ENCODE data around the gene CFAP141.
"Not testable (repeated sequence)": the region's sequence is repeated elsewhere in the genome, so short reads cannot be mapped to it uniquely, and the experiment has no call there.

DNA sequence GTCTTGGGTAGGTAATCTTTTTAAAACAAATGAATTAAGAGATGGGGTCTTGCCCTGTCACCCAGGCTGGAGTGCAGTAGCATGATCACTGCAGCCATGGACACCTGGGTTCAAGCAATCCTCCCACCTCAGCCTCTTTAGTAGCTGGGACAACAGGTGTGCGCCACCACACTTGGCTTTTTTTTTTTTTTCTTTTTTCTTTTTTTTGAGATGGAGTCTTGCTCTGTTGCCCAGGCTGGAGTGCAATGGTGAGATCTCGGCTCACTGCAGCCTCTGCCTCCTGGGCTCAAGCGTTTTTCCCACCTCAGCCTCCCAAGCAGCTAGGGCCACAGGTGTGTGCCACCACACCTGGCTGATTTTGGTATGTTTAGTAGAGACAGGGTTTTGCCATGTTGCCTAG is 25.0 kb upstream of the CFAP141 start:
- not testable (repeated sequence) for TF ChIP-seq POLR2AphosphoS5 (IDR thresholded peaks at IDR 0.05)
- TF ChIP-seq, protein P1, sequence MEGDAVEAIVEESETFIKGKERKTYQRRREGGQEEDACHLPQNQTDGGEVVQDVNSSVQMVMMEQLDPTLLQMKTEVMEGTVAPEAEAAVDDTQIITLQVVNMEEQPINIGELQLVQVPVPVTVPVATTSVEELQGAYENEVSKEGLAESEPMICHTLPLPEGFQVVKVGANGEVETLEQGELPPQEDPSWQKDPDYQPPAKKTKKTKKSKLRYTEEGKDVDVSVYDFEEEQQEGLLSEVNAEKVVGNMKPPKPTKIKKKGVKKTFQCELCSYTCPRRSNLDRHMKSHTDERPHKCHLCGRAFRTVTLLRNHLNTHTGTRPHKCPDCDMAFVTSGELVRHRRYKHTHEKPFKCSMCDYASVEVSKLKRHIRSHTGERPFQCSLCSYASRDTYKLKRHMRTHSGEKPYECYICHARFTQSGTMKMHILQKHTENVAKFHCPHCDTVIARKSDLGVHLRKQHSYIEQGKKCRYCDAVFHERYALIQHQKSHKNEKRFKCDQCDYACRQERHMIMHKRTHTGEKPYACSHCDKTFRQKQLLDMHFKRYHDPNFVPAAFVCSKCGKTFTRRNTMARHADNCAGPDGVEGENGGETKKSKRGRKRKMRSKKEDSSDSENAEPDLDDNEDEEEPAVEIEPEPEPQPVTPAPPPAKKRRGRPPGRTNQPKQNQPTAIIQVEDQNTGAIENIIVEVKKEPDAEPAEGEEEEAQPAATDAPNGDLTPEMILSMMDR (IDR thresholded peaks at IDR 0.05), result not testable (repeated sequence)

Measured in upper lobe of left lung (tissue), 4 donors.